Smooth muscle cell of the umbilical artery (primary cell): Measurements from ENCODE around the gene NDUFAF3. TPM values are rescaled to one million over a fixed set of nuclear protein-coding genes. Genes with fewer than 3 reads are reported as not detected.

Source experiments
- total RNA-seq: library from RNA; depleted of rRNA; stranded (reverse); fragments of >200 nt; gene quantifications from 2 replicates; pipeline ENCODE4 v1.2.3, GENCODE V29; 2014

NDUFAF3 gene
- total RNA-seq: 56.0 and 65.3 TPM in 2 replicates

GRCh38 chr3:49021813-49022687 lies at the start of gene NDUFAF3:
Gene NDUFAF3, plus strand, starts transcription at chr3:49022121. Its CDS starts 24 bp downstream, at chr3:49022145.

GRCh38 chr3:48989796-48990635 lies 31.9 kb upstream of the NDUFAF3 start, which contains the start of gene P4HTM:
Gene P4HTM, plus strand, starts transcription at chr3:48990241. Its CDS starts 16 bp downstream, at chr3:48990257.

GRCh38 chr3:49007068-49007770 lies 14.7 kb upstream of the NDUFAF3 start, which contains the start of gene WDR6:
Gene WDR6, plus strand, starts transcription at chr3:49007391. Its CDS starts 41 bp downstream, at chr3:49007432.

GRCh38 chr3:49017971-49018706 lies 3.8 kb upstream of the NDUFAF3 start, which contains the start of gene DALRD3:
Gene DALRD3, minus strand, starts transcription at chr3:49018580. Its CDS starts 16 bp downstream, at chr3:49018564.

GRCh38 chr3:49028673-49029562 lies 7.0 kb downstream of the NDUFAF3 start, which contains the start of gene IMPDH2:
Gene IMPDH2, minus strand, starts transcription at chr3:49029398. Its CDS starts 48 bp downstream, at chr3:49029350.

Other genes starting within 250 kb of the NDUFAF3 start
- gene PRKAR2A, start 174.2 kb upstream of the NDUFAF3 start, total RNA-seq: 35.0 and 46.6 TPM in 2 replicates
- gene SLC25A20, start 123.2 kb upstream of the NDUFAF3 start, total RNA-seq: 21.6 and 31.8 TPM in 2 replicates
- 65.9 and 78.8 TPM in 2 replicates for gene ARIH2, start 103.3 kb upstream of the NDUFAF3 start, total RNA-seq
- 34.6 and 43.9 TPM in 2 replicates for gene P4HTM, start 31.9 kb upstream of the NDUFAF3 start, total RNA-seq
- gene WDR6, start 14.7 kb upstream of the NDUFAF3 start, total RNA-seq: 75.4 and 123 TPM in 2 replicates
- 34.7 and 37.9 TPM in 2 replicates for gene DALRD3, start 3.5 kb upstream of the NDUFAF3 start, total RNA-seq
- 181 and 209 TPM in 2 replicates for gene IMPDH2, start 7.3 kb downstream of the NDUFAF3 start, total RNA-seq
- gene QRICH1, start 72.0 kb downstream of the NDUFAF3 start, total RNA-seq: 41.0 and 55.7 TPM in 2 replicates
- 237 and 281 TPM in 2 replicates for gene QARS1, start 82.6 kb downstream of the NDUFAF3 start, total RNA-seq
- gene USP19, start 98.7 kb downstream of the NDUFAF3 start, total RNA-seq: 35.3 and 57.3 TPM in 2 replicates
- gene LAMB2, start 110.9 kb downstream of the NDUFAF3 start, total RNA-seq: 896 and 1,055 TPM in 2 replicates
- 15.1 and 19.7 TPM in 2 replicates for gene CCDC71, start 144.2 kb downstream of the NDUFAF3 start, total RNA-seq
- 9.5 and 15.7 TPM in 2 replicates for gene KLHDC8B, start 149.5 kb downstream of the NDUFAF3 start, total RNA-seq